ENCODE results near the gene AKR1B15.

Gene AKR1B15

GRCh38 chr7:134613623-134614347 is 64.9 kb downstream of the AKR1B15 start:
- DNase-seq (ENCODE audit: low read depth, low spot score) = peak; percentile 95

- no peak for DNase-seq (ENCODE audit: low read depth, low spot score)
Measured at GRCh38 chr7:134616611-134617010, 67.7 kb downstream of the AKR1B15 start.

GRCh38 chr7:134618756-134619530 is 70.0 kb downstream of the AKR1B15 start:
- no peak for DNase-seq (ENCODE audit: low read depth, low spot score)

- peak; percentile 74 for DNase-seq (ENCODE audit: low read depth, low spot score)
Measured at GRCh38 chr7:134619627-134620331, 70.9 kb downstream of the AKR1B15 start.

- DNase-seq (ENCODE audit: low read depth, low spot score) = no peak
Measured at GRCh38 chr7:134622303-134622995, 73.5 kb downstream of the AKR1B15 start.

- no peak for DNase-seq (ENCODE audit: low read depth, low spot score)
Measured at GRCh38 chr7:134623193-134623592, 74.3 kb downstream of the AKR1B15 start.

- peak; percentile 35 for DNase-seq (ENCODE audit: low read depth, low spot score)
Measured at GRCh38 chr7:134625550-134625949, 76.6 kb downstream of the AKR1B15 start.

- no peak for DNase-seq (ENCODE audit: low read depth, low spot score)
Measured at GRCh38 chr7:134627109-134627774, 78.3 kb downstream of the AKR1B15 start.

GRCh38 chr7:134627775-134628153 is 78.9 kb downstream of the AKR1B15 start:
- DNase-seq (ENCODE audit: low read depth, low spot score) = no peak

GRCh38 chr7:134629445-134629844 is 80.5 kb downstream of the AKR1B15 start:
- no peak for DNase-seq (ENCODE audit: low read depth, low spot score)
